ENCODE results near the gene TMEM163.

- TF ChIP-seq CTCF (IDR thresholded peaks at IDR 0.05; ENCODE audit: insufficient read depth, low read depth, low read length) (no peak), EZH2 (IDR thresholded peaks at IDR 0.05; ENCODE audit: insufficient read depth, low read length) (no peak)
Observed at GRCh38 chr2:134457765-134458472, 260.9 kb downstream of the TMEM163 start.

Data from astrocyte (in vitro differentiated cells and primary cell).